ENCODE data around the gene CD46. TPM values are rescaled to one million over a fixed set of nuclear protein-coding genes. Genes with fewer than 3 reads are reported as not detected.

CD46 gene
- total RNA-seq, 1 donor from 2014 or later: 113 TPM

GRCh38 chr1:207828046-207828445 lies 76.2 kb downstream of the CD46 start:
- DNase-seq (ENCODE audit: low spot score): no peak

GRCh38 chr1:207828485-207829158 lies 76.8 kb downstream of the CD46 start:
- peak; percentile 84 for DNase-seq (ENCODE audit: low spot score)

- no peak for DNase-seq (ENCODE audit: low spot score)
These were observed 77.7 kb downstream of the CD46 start for GRCh38 chr1:207829576-207829975.

- no peak for DNase-seq (ENCODE audit: low spot score)
These were observed 78.9 kb downstream of the CD46 start for GRCh38 chr1:207830788-207831187.

DNA sequence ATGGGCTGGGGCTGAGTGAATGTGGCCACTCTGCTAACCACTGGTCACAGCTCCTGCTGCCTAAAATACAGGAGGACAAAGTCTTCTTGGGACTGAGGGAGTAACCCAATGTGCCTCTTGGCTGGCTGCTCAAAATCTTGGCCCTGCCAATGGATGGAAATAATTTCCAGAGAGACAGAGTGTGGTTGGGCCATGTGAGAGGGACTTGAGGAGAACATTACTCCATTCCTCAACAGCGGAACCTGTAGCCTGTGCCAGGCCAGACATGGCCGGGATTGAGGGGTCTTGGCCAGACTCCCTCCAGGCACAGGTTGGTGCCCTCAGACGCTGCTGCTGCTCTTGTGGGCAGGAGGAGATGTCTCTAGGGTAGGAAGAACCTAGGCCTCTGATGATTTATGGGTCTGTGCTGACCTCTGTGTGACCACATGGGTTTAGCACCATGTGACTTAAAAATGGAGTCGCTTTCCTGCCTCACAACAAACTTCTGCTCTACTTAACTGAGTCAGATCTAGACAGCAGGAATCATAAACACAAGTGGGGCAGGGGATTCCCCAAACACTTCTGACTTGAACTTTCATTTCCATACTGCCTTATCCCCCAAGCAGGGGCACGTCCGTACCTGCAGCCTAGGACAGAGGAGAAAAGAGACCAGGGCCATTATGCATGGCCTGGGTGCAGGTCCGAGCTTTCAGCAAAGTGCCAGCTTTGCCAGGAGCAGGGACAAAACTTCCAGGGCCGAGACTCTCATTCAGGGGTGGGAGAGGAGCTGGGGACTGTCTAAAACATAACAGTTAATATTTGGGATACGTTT lies 79.9 kb downstream of the CD46 start:
- no peak for DNase-seq (ENCODE audit: low spot score)

- DNase-seq (ENCODE audit: low spot score): no peak
These were observed 80.9 kb downstream of the CD46 start for GRCh38 chr1:207832796-207833195.

GRCh38 chr1:207833381-207833780 lies 81.5 kb downstream of the CD46 start:
- no peak for DNase-seq (ENCODE audit: low spot score)

GRCh38 chr1:207833956-207834660 lies 82.3 kb downstream of the CD46 start:
- DNase-seq (ENCODE audit: low spot score): no peak

GRCh38 chr1:207835958-207836357 lies 84.1 kb downstream of the CD46 start:
- no peak for DNase-seq (ENCODE audit: low spot score)

DNA sequence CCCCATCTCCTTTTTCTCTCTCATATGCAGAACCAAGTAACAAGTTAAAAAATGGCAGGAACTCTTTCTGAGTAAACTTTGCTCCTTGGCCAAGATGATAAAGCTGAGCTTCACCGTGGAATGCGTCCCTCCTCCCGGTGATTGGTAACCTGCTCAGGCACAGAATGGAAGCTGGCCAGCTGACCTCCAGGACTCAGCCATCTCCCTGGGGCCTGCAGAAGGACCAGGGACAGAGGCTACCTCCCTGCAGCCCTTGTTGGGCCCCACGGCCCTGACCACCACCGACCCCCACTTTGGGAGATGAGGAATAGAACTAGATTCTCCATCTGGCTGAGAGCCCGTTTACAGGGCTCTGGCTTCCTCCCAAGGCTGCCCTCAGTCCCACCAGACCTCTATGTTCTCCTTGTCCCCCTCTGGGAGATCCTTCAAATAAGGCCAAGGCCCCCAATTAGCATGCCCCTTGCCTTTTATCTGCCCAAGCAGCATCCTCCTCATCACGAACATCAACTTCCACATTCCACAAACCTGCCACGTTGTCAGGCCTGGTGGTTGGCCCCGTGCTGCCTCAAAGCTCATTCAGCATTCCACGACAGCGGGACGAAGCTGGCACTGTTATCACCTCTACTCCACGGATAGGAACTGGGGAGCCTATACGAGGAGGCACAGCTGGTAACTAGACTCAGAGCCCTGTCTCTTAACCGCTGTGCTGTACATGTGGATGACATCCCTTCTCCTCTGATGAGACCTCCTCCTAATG lies 84.9 kb downstream of the CD46 start:
- DNase-seq (ENCODE audit: low spot score): no peak

DNA sequence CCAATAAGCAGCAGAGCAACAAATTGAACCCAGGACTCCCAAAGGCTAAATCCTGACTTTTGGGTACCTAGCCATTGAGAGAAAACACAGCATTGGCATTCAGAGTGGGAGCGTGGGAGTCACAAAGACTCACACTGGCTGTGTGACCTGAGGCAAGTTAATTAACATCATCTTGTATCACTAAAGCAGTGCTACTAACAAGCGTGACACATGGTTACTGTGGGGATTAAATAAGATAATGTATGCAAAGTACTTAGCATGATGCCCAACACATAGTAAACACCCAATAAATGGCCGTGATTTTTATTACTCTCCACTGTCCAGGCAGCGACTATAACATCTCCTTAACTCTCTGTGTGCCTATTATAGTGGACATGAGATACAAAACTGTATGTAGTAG lies 85.8 kb downstream of the CD46 start:
- no peak for DNase-seq (ENCODE audit: low spot score)

GRCh38 chr1:207838156-207839082 lies 86.6 kb downstream of the CD46 start:
- DNase-seq (ENCODE audit: low spot score): no peak

DNA sequence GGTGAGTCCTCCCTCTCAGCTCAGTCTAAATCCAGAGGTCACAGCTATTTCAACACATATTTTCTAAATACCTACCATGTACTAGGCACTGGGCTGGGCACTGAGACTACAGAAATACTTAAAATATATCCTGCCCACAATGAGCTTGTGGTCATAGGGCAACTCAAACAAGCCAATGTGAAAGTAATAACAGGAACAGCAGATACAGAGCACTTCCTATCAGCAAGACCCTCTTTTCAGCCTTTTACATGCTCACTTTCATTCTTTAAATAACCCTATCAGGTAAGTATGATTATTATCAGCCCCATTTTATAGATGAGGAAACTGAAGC lies 87.2 kb downstream of the CD46 start:
- DNase-seq (ENCODE audit: low spot score): no peak

- DNase-seq (ENCODE audit: low spot score): no peak
These were observed 88.5 kb downstream of the CD46 start for GRCh38 chr1:207840380-207840779.

GRCh38 chr1:207841293-207841692 lies 89.4 kb downstream of the CD46 start:
- DNase-seq (ENCODE audit: low spot score): no peak

DNA sequence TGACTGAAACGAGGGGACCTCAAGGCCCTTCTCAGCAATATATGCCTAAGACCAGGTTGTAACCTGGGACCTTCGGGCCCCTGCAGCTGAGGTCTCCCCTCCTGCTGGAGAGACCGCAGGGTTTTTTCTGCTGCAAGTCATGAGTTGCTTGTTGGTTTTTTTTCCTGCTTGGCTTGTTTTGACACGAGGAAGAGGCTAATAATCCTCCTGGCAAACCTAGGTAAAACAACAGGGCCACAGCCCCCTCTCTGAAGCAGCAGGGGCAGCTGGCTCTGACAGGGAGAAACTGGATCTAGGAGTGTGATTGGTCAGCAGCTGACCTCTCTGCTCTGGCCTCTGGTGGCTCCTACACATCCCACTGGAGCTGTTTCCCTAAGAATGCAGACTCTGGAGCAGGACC lies 90.0 kb downstream of the CD46 start:
- no peak for DNase-seq (ENCODE audit: low spot score)

DNA sequence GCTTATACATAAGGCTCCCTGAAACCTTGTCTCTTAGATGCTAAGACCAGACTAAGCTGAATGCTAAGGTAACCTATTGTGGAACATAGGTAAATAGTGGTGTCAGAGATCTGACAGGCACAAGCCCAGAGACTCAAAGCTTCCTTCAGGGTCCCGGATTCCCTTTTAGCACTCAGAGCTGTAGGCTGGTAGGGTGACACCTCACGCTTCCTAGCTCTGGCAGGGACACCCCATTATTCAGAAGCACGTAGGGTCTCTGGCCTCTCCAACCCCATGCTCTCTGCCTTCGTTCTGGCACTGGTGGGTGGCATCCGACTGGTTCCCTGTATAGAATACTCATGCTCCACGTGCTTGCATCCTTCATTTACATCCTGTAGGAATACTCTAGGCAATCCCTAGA lies 90.7 kb downstream of the CD46 start:
- DNase-seq (ENCODE audit: low spot score): no peak

DNA sequence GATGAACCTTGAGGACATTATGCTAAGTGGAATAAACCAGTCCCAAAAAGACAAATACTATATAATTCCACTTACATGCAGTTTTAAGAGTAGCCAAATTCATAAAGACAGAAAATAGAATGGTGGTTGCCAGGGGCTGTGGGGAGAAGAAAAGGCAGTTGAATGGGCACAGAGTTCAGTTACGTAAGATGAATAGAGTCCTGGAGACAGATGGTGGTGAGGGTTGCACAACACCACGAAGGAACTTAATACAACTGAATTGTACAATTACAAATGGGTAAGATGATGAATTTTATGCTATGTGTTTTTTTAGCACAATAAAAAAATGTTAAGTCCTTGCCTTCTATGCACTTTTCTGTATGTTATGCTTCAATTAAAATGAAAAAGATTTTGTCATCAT lies 92.5 kb downstream of the CD46 start:
- DNase-seq (ENCODE audit: low spot score): no peak
